Upper lobe of left lung (tissue), 6 donors: Measurements from ENCODE around the gene SLC38A9. TPM values are rescaled to one million over a fixed set of nuclear protein-coding genes. Genes with fewer than 3 reads are reported as not detected.
A peak's percentile ranks its signal among the peaks of the same experiment; 100 is the strongest.

Source experiments
- ATAC-seq, 2 donors: fragments of 200-7000 bp; cut with Tn5 transposase; one replicate each; pipeline ENCODE4 v1.9.1; 2022; ENCODE audit warnings: mild to moderate bottlenecking in 2 of 2, moderate library complexity in 2 of 2; ENCODE audit not compliant: low FRiP score in 2 of 2
- DNase-seq, 2 donors: peaks; one replicate each; pipeline ENCODE4 v3.0.0-alpha.2; 2019 to 2020
- H3K27ac ChIP-seq, 4 donors: fragments of 200-600 bp; sonication (generic); one replicate each; pipeline ENCODE4 v1.5.1; 2016 to 2019
- H3K27me3 ChIP-seq, 4 donors: fragments of 200-600 bp; sonication (generic); one replicate each; pipeline ENCODE4 v1.5.1; 2017 to 2019
- H3K36me3 ChIP-seq, 4 donors: fragments of 200-600 bp; sonication (generic); one replicate each; pipeline ENCODE4 v1.5.1; 2016 to 2019
- H3K4me1 ChIP-seq, 4 donors: fragments of 200-600 bp; sonication (generic); one replicate each; pipeline ENCODE4 v1.5.1; 2018 to 2019
- H3K4me3 ChIP-seq, 4 donors: fragments of 200-600 bp; sonication (generic); one replicate each; pipeline ENCODE4 v1.5.1; 2017 to 2019; ENCODE audit warnings: mild to moderate bottlenecking in 2 of 4, moderate library complexity in 1 of 4
- H3K9me3 ChIP-seq, 4 donors: fragments of 200-600 bp; sonication (generic); one replicate each; pipeline ENCODE4 v1.5.1; 2018 to 2019
- CTCF ChIP-seq, 6 experiments: fragments of 450-650 bp in 4 of 6; fragments of 200-600 bp in 2 of 6; sonication (generic) in 2 of 6; IDR thresholded peaks; one replicate each; pipeline ENCODE4 v1.5.1; 2016 to 2019; ENCODE audit warnings: antibody characterized with exemption in 6 of 6
- EP300 ChIP-seq, 4 donors: sonication (generic); formaldehyde crosslinking; IDR thresholded peaks; one replicate each; pipeline ENCODE4 v1.5.1; 2017; ENCODE audit warnings: antibody characterized with exemption in 4 of 4, control low read depth in 2 of 4
- POLR2A ChIP-seq, 4 donors: fragments of 450-650 bp; IDR thresholded peaks; one replicate each; pipeline ENCODE4 v1.5.1; 2016 to 2017; ENCODE audit warnings: antibody characterized with exemption in 4 of 4, mild to moderate bottlenecking in 2 of 4
- POLR2AphosphoS5 ChIP-seq, 2 donors: sonication (generic); formaldehyde crosslinking; IDR thresholded peaks; one replicate each; pipeline ENCODE4 v1.5.1; 2017; ENCODE audit warnings: antibody characterized with exemption in 2 of 2
- WGBS, 2 donors: methylation state at CpG; one replicate each; pipeline ENCODE4 v1.1.5; 2017 to 2018; 5-methylcytosine and 5-hydroxymethylcytosine counted together
- total RNA-seq, 6 donors: library from RNA; depleted of rRNA in 4 of 6; stranded (reverse); fragments of >200 nt in 4 of 6; gene quantifications; one replicate each; pipeline versions ENCODE4 v1.1.0 to v1.2.1, GENCODE V29; 2016 to 2021
- donor health status: DM: no; HTN: no; CAD: no; lungs with moderate emphysema.
- donor health status: DM: no; HTN: yes; CAD: no; lungs with severe emphysema.

The SLC38A9 gene
- total RNA-seq, 6 donors from 2014 or later: 14.4 to 41.9 (median 19.9) TPM

- TF ChIP-seq POLR2A (IDR thresholded peaks at IDR 0.05): no peak
- no peak for TF ChIP-seq EP300 (IDR thresholded peaks at IDR 0.05)
- no peak for TF ChIP-seq CTCF (IDR thresholded peaks at IDR 0.05)
- no peak for TF ChIP-seq POLR2AphosphoS5 (IDR thresholded peaks at IDR 0.05)
- Histone ChIP-seq H3K36me3 (no peaks in the 10 kb centered on the region), H3K27ac (no peak overlapping the region), H3K4me3 (no peak overlapping the region), H3K27me3 (no peaks in the 10 kb centered on the region), H3K9me3 (no peaks in the 10 kb centered on the region), H3K4me1 (peaks cover 0 to 6% (median 2%) of the 10 kb centered on the region in 4 donors)
- WGBS, 2 donors: 50 to 55% methylated on average over 1 of the region's 1 CpG
- DNase-seq (no peak), ATAC-seq (no peak)
Observed at GRCh38 chr5:55675119-55675518, 37.0 kb downstream of the SLC38A9 start.

GRCh38 chr5:55674340-55674739 lies 37.8 kb downstream of the SLC38A9 start:
- no peaks in the 10 kb centered on the region for H3K36me3 ChIP-seq
- 65 to 79% methylated on average over 2 of the region's 2 CpGs for WGBS, 2 donors

GRCh38 chr5:55672477-55672911 lies 39.6 kb downstream of the SLC38A9 start:
- Histone ChIP-seq H3K36me3 (peaks cover 0 to 12% (median 0%) of the 10 kb centered on the region in 4 donors), H3K9me3 (no peaks in the 10 kb centered on the region), H3K4me1 (peaks cover 0 to 6% (median 2%) of the 10 kb centered on the region in 4 donors), H3K27ac (no peak overlapping the region), H3K4me3 (no peak overlapping the region), H3K27me3 (no peaks in the 10 kb centered on the region)
- DNase-seq (no peak), ATAC-seq (peak in 1 of 2 donors; percentile 75)
- WGBS, 2 donors: 79 to 90% methylated on average over 2 of the region's 2 CpGs
- no peak for TF ChIP-seq CTCF (IDR thresholded peaks at IDR 0.05)

More at GRCh38 chr5:55674340-55674739, 37.8 kb downstream of the SLC38A9 start:
- ATAC-seq (no peak), DNase-seq (no peak)
- H3K27ac ChIP-seq: no peak overlapping the region
- H3K4me3 ChIP-seq: no peak overlapping the region
- TF ChIP-seq EP300 (IDR thresholded peaks at IDR 0.05): no peak
- TF ChIP-seq CTCF (IDR thresholded peaks at IDR 0.05): no peak
- no peak for TF ChIP-seq POLR2AphosphoS5 (IDR thresholded peaks at IDR 0.05)
- TF ChIP-seq POLR2A (IDR thresholded peaks at IDR 0.05): no peak
- H3K9me3 ChIP-seq: no peaks in the 10 kb centered on the region
- peaks cover 0 to 6% (median 2%) of the 10 kb centered on the region in 4 donors for H3K4me1 ChIP-seq
- no peaks in the 10 kb centered on the region for H3K27me3 ChIP-seq

- ATAC-seq: peak in 1 of 2 donors; percentile 19
Observed at GRCh38 chr5:55671975-55672374, 40.1 kb downstream of the SLC38A9 start.

More at GRCh38 chr5:55671975-55672374, 40.1 kb downstream of the SLC38A9 start:
- DNase-seq: no peak
- Histone ChIP-seq H3K27me3 (no peaks in the 10 kb centered on the region), H3K9me3 (no peaks in the 10 kb centered on the region), H3K4me1 (peaks cover 0 to 6% (median 2%) of the 10 kb centered on the region in 4 donors), H3K4me3 (no peak overlapping the region), H3K27ac (no peak overlapping the region), H3K36me3 (peaks cover 0 to 12% (median 0%) of the 10 kb centered on the region in 4 donors)
- TF ChIP-seq POLR2AphosphoS5 (IDR thresholded peaks at IDR 0.05) (no peak), CTCF (IDR thresholded peaks at IDR 0.05) (no peak), POLR2A (IDR thresholded peaks at IDR 0.05) (no peak), EP300 (IDR thresholded peaks at IDR 0.05) (no peak)
- WGBS, 2 donors: 94 to 100% methylated on average over 1 of the region's 1 CpG
